ENCODE measurements around the gene USH1C. TPM values are rescaled to one million over a fixed set of nuclear protein-coding genes. Genes with fewer than 3 reads are reported as not detected.

Gene USH1C
- total and polyA plus RNA-seq, 2 of the 13 experiments (the other 11 are each of a cell fraction or from before 2014, with no cell fraction given) = not detected

DNA sequence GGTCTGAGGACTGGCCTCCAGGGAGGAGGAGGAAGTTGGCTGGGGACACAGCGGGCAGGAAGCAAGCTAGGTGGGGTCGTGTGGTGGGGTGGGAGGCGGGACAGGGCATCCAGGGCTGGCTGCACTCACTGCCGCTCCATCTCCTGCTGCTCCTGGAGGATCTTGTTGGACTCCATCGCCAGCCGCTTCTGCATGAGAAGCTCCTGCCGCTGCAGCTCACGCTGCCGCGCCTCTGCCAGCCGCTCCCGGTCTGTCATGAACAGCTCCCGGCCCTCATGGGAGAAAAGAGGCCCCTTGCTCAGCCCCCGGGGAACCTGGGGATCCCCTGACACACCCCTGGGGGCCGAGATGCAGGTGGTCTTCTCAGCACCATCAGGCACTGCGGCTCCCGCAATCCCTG, 21.6 kb downstream of the USH1C start (continued):
- TF ChIP-seq, protein P1, sequence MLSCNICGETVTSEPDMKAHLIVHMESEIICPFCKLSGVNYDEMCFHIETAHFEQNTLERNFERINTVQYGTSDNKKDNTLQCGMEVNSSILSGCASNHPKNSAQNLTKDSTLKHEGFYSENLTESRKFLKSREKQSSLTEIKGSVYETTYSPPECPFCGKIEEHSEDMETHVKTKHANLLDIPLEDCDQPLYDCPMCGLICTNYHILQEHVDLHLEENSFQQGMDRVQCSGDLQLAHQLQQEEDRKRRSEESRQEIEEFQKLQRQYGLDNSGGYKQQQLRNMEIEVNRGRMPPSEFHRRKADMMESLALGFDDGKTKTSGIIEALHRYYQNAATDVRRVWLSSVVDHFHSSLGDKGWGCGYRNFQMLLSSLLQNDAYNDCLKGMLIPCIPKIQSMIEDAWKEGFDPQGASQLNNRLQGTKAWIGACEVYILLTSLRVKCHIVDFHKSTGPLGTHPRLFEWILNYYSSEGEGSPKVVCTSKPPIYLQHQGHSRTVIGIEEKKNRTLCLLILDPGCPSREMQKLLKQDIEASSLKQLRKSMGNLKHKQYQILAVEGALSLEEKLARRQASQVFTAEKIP (CRISPR knock-in tag; IDR thresholded peaks at IDR 0.05; ENCODE audit: borderline replicate concordance) = no peak
- TF ChIP-seq MAFG (CRISPR knock-in tag; IDR thresholded peaks at IDR 0.05) = no peak

DNA sequence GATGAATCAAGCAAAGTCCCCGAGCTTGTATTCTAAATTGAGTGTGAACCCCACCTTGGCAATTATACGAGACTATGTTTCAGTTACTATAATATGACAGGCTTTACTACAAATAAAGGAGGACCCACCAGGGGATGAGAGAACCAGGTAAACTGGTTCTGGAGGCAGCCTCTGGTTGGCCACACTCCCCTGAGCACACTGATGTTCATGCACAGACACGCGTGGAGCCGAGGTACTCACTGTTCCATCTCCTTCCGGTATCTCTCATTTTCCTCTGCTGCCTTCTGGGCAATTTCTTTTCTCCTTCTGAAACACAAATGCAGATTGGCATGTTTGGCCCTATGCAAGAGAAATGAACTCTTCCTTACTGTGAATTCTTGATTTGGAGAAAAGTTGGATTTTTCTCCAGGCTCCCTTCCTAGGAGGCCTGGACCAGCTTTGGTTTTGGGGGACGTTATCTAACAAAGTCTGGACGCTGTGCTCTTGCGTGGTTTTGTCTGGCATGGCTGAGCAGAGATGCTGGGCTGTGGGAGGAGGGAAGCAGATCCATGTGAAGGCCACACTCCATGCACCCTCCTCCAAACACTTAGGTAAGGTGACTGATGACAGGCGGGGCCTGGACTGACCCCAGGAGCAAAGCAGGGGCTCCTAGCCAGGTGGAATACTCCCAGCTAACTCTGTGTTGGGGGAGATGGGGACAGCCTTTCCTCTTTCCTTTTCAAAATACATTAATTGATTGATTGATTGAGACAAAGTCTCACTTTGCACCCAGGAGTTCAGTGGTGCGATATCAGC, 22.9 kb downstream of the USH1C start:
- CTCF ChIA-PET (ENCODE audit: low intra/inter-chr PET ratio, low total read pairs) = no interaction called here

More for the DNA sequence above, 22.9 kb downstream of the USH1C start:
- Histone ChIP-seq H3K4me1 (ENCODE audit: insufficient read depth, low read length) (no peaks in the 10 kb centered on the region), H3K36me3 (replicated peaks in 1 of 2; ENCODE audit: control insufficient read depth in 1 of 2, insufficient read depth in 2 of 2, low read length in 2 of 2) (no peaks in the 10 kb centered on the region), H2AFZ (ENCODE audit: low read length) (no peak overlapping the region), H4K20me1 (ENCODE audit: insufficient read depth, low read length) (no peaks in the 10 kb centered on the region), H3K79me2 (ENCODE audit: insufficient read depth, low read length) (no peaks in the 10 kb centered on the region), H3K4me3 (replicated peaks in 1 of 3; ENCODE audit: insufficient read depth in 1 of 3, low read depth in 2 of 3, low read length in 3 of 3) (no peak overlapping the region), H3K9ac (ENCODE audit: insufficient read depth, low read depth, low read length) (no peak overlapping the region), H3K27ac (ENCODE audit: extremely low read length, insufficient read depth, low read length) (no peak overlapping the region), H3K27me3 (ENCODE audit: control insufficient read depth in 1 of 2, insufficient read depth in 2 of 2, low read length in 2 of 2) (peaks cover 0 to 5% of the 10 kb centered on the region in 2 experiments; a peak in 2 of 5 replicates), H3K9me3 (ENCODE audit: low read length) (no peaks in the 10 kb centered on the region), H3K4me2 (ENCODE audit: low read depth, low read length) (no peak overlapping the region)
- intact Hi-C loops (cut with micrococcal nuclease; ENCODE audit: unreplicated experiment) = no loop called here
- 48% methylated on average over 10 of the region's 11 CpGs for WGBS (ENCODE audit: low lambda C conversion rate)
- FAIRE-seq = no peak
- no TSS peak for BruUV-seq (replicated peaks)
- POLR2A ChIA-PET = no interaction called here
- in situ Hi-C loops (cut with HindIII; ENCODE audit: extremely low pct_ligation_motif_present, low pct_unique_long_range_greater_than_20kb) = loop anchor here (25.0 kb wide), 1 partner anchor 284 kb away; no protein-coding TSS in a partner anchor
- no peak for ATAC-seq
- TF ChIP-seq, protein P2, sequence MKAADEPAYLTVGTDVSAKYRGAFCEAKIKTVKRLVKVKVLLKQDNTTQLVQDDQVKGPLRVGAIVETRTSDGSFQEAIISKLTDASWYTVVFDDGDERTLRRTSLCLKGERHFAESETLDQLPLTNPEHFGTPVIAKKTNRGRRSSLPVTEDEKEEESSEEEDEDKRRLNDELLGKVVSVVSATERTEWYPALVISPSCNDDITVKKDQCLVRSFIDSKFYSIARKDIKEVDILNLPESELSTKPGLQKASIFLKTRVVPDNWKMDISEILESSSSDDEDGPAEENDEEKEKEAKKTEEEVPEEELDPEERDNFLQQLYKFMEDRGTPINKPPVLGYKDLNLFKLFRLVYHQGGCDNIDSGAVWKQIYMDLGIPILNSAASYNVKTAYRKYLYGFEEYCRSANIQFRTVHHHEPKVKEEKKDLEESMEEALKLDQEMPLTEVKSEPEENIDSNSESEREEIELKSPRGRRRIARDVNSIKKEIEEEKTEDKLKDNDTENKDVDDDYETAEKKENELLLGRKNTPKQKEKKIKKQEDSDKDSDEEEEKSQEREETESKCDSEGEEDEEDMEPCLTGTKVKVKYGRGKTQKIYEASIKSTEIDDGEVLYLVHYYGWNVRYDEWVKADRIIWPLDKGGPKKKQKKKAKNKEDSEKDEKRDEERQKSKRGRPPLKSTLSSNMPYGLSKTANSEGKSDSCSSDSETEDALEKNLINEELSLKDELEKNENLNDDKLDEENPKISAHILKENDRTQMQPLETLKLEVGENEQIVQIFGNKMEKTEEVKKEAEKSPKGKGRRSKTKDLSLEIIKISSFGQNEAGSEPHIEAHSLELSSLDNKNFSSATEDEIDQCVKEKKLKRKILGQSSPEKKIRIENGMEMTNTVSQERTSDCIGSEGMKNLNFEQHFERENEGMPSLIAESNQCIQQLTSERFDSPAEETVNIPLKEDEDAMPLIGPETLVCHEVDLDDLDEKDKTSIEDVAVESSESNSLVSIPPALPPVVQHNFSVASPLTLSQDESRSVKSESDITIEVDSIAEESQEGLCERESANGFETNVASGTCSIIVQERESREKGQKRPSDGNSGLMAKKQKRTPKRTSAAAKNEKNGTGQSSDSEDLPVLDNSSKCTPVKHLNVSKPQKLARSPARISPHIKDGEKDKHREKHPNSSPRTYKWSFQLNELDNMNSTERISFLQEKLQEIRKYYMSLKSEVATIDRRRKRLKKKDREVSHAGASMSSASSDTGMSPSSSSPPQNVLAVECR (CRISPR knock-in tag; IDR thresholded peaks at IDR 0.05; ENCODE audit: borderline replicate concordance) = no peak
- no peak for TF ChIP-seq ERF (CRISPR knock-in tag; IDR thresholded peaks at IDR 0.05)
- TF ChIP-seq MIER2 (CRISPR knock-in tag; IDR thresholded peaks at IDR 0.05) = no peak
- TF ChIP-seq, protein P3, sequence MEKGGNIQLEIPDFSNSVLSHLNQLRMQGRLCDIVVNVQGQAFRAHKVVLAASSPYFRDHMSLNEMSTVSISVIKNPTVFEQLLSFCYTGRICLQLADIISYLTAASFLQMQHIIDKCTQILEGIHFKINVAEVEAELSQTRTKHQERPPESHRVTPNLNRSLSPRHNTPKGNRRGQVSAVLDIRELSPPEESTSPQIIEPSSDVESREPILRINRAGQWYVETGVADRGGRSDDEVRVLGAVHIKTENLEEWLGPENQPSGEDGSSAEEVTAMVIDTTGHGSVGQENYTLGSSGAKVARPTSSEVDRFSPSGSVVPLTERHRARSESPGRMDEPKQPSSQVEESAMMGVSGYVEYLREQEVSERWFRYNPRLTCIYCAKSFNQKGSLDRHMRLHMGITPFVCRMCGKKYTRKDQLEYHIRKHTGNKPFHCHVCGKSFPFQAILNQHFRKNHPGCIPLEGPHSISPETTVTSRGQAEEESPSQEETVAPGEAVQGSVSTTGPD (CRISPR knock-in tag; IDR thresholded peaks at IDR 0.05) = no peak
- TF ChIP-seq STAT5B (CRISPR knock-in tag; IDR thresholded peaks at IDR 0.05) = no peak
- TF ChIP-seq, protein P4, sequence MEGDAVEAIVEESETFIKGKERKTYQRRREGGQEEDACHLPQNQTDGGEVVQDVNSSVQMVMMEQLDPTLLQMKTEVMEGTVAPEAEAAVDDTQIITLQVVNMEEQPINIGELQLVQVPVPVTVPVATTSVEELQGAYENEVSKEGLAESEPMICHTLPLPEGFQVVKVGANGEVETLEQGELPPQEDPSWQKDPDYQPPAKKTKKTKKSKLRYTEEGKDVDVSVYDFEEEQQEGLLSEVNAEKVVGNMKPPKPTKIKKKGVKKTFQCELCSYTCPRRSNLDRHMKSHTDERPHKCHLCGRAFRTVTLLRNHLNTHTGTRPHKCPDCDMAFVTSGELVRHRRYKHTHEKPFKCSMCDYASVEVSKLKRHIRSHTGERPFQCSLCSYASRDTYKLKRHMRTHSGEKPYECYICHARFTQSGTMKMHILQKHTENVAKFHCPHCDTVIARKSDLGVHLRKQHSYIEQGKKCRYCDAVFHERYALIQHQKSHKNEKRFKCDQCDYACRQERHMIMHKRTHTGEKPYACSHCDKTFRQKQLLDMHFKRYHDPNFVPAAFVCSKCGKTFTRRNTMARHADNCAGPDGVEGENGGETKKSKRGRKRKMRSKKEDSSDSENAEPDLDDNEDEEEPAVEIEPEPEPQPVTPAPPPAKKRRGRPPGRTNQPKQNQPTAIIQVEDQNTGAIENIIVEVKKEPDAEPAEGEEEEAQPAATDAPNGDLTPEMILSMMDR (CRISPR knock-in tag; IDR thresholded peaks at IDR 0.05) = no peak
- TF ChIP-seq, protein P5, sequence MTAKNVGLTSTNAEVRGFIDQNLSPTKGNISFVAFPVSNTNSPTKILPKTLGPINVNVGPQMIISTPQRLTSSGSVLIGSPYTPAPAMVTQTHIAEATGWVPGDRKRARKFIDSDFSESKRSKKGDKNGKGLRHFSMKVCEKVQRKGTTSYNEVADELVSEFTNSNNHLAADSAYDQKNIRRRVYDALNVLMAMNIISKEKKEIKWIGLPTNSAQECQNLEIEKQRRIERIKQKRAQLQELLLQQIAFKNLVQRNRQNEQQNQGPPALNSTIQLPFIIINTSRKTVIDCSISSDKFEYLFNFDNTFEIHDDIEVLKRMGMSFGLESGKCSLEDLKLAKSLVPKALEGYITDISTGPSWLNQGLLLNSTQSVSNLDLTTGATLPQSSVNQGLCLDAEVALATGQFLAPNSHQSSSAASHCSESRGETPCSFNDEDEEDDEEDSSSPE (CRISPR knock-in tag; IDR thresholded peaks at IDR 0.05) = no peak
- no peak for DNase-seq (ENCODE audit: low spot score)
